GM18505 (cell line): ENCODE measurements around the gene ZNF10.

ENCODE experiments used
- ATAC-seq: cut with Tn5 transposase; IDR thresholded peaks from one replicate; pipeline ENCODE4 v1.9.1; 2021; ENCODE audit not compliant: unreplicated experiment
- POLR2A ChIP-seq: IDR thresholded peaks from 4 replicates; pipeline ENCODE4 v1.6.1; 2011; ENCODE audit warnings: borderline replicate concordance; ENCODE audit not compliant: insufficient read depth, insufficient read length; ENCODE audit errors: extremely low read depth

The ZNF10 gene

DNA sequence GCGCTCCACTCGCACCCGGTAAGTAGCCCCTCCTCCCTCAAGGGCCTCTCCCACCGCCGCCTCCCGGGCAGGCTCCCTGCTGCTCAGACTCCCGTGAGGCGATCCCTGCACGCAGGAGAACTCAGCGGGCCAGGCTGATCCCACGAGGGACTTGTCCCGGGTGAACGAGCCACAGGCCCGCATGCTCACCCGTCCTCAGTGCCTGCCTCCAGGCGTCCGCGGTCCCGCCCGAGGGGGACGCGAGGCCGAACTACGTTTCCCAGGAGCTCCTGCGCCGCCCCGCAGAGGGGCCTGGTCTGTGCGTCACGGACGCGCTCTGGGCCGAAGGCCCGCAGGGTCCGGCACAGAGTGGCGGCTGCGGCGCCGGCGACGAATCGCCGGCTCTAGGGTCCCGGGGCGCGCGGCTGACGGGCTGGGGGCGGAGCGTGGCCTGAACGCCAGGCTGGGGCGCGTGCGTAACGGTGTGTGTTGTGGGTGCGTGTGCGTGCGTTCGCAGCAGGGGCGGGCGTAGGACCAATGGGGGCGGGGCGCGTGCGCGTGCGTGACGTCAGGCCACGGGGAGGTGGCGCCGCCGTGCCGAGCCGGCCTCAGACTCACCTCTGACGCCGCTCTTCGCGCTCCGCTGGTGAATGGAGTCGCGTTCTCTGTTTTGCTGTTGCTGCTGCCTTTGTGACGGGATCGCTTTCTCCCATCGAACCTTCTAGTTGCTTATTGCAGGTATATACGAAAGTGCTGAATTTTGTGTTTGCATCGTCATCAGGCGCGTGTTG, at the start of gene ZNF10, which contains the start of gene ZNF891:
Gene ZNF10 (plus strand): TSS at position 590 of the 770 bp plus-strand sequence. CDS start 13,866 bp downstream, outside the sequence.
Gene ZNF891 (minus strand): TSS at position 237 of the 770 bp plus-strand sequence. CDS start 8,356 bp downstream, outside the sequence.
- peak; percentile 89 for TF ChIP-seq POLR2A
- ATAC-seq: peak; percentile 94

DNA sequence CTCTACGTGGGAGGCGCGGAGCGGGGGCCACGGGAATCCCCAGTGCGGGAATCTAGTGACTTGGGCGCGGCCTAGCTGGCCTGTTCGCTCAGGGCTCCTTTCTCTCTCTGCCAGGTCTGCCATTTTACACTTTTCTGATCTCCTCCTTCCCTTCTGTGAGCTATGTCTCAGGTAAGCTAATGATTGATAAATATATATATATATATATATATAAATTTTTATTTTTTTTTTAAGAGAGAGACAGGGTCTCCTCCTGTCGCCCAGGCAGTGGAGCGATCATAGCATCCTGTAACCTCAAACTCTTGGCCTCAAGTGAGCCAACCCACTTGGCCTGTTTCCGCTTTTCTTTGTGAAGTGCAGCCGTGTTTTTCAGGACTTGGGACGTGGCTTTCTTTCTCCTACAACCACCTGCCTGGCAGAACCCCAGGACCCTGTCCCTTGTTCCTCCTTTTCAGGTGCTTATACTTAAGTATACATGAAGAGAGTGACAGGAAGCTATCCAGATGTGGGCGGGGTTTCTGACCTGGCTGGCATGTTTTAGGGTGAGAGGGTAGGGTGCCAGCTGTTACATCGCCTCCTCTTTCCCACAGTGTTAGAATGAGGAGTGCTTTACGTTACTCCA, 49.2 kb upstream of the ZNF10 start:
- TF ChIP-seq POLR2A: no peak
- ATAC-seq: no peak

DNA sequence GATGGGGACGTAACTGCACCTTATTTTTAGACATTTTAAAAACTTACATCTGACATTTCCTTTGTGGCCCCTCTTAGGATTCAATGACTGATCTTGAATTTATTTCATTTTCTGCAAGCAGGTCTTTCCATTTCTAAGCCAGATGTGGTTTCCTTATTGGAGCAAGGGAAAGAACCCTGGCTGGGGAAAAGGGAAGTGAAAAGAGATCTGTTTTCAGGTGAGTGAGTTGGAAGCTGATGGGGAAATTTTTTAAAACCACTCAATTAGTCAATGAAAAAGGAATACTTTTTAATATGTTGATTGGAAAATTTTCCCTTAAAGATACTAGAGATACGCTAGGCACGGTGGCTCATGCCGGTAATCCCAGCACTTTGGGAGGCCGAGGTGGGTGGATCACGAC, 47.1 kb upstream of the ZNF10 start:
- TF ChIP-seq POLR2A: no peak
- no peak for ATAC-seq

DNA sequence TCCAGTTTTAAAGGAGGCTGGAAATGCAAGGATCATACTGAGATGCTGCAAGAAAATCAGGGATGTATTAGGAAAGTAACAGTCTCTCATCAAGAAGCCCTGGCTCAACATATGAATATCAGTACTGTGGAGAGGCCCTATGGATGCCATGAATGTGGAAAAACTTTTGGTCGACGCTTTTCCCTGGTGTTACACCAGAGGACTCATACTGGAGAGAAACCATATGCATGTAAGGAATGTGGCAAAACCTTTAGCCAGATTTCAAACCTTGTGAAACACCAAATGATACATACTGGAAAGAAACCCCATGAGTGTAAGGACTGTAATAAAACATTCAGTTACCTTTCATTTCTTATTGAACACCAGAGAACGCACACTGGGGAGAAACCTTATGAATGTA, 24.8 kb upstream of the ZNF10 start:
- no peak for TF ChIP-seq POLR2A
- no peak for ATAC-seq

DNA sequence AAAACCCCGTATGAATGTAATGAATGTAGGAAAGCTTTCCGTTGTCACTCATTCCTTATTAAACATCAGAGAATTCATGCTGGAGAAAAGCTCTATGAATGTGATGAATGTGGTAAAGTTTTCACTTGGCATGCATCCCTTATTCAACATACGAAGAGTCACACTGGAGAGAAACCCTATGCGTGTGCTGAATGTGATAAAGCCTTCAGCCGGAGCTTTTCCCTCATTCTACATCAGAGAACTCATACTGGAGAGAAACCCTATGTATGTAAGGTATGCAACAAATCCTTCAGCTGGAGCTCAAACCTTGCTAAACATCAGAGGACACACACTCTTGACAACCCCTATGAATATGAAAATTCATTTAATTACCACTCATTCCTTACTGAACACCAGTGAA, 24.2 kb upstream of the ZNF10 start:
- no peak for ATAC-seq

DNA sequence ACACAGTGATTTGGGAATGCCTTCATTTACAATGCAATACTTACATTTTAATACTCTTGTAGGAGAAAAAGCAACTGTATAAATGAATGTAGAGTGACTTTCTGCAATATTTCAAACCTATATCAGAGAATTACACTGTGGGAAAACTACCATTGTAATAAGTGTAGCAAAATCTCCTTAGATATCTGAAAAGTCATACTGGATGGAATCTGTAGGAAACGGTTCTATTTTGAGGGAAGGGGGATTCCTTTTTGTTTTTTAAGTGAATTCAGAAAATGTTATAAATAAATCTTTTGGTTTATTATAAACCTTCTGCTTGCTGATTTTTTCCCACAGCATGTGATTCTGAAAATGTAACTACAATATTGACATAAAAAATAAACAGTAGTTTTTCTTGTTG, 23.3 kb upstream of the ZNF10 start:
- no peak for TF ChIP-seq POLR2A

More for the DNA sequence above, 24.2 kb upstream of the ZNF10 start:
- no peak for TF ChIP-seq POLR2A

DNA sequence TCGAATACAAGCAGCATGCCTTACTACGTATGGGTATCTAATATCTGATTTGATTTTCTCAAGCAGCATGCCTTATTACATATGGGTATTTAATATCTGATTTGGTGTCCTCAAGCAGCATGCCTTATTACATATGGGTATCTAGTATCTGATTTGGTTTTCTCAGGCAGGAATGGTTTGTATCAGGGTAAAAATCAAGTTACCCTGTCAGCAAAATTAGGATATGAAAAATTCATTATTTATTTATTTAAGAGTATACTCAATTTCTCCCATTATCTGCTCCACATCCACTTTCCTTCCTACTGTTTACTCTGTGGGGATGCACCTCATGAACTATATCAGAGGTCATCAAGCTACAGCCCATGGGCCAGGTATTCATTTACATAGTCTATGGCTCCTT, 22.3 kb upstream of the ZNF10 start:
- ATAC-seq: no peak
- no peak for TF ChIP-seq POLR2A

More for the DNA sequence above, 23.3 kb upstream of the ZNF10 start:
- no peak for ATAC-seq

DNA sequence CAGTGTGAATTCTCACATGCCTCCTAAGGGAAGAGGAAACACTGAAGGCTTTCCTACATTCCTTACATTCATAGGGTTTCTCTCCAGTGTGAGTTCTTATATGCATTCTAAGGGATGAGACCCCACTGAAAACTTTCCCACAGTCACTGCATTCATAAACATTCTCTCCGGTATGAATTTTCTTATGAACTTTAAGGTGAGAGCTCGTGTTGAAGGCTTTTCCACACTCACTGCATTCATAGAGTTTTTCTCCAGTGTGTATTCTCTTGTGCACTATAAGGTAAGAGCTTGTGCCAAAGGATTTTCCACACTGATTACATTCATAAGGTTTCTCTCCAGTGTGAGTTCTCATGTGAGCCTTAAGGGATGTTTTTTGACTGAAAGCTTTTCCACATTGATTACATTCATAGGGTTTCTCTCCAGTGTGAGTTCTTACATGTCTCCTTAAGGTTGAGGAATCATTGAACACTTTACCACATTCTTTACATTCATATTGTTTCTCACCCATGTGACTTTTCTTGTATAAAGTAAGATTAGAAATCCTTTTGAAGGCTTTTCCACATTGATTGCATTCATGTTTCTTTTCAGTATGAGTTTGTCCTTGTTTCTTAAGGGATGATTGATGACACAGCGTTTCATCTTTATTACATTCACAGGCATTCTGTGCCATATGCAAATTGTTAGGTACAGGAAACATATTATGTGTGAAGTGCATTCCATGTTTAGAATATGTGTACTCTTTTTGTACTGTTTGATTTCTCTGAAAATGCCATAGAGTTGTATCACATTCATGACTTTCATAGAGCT, 9.8 kb upstream of the ZNF10 start:
- TF ChIP-seq POLR2A: no peak
- ATAC-seq: no peak

DNA sequence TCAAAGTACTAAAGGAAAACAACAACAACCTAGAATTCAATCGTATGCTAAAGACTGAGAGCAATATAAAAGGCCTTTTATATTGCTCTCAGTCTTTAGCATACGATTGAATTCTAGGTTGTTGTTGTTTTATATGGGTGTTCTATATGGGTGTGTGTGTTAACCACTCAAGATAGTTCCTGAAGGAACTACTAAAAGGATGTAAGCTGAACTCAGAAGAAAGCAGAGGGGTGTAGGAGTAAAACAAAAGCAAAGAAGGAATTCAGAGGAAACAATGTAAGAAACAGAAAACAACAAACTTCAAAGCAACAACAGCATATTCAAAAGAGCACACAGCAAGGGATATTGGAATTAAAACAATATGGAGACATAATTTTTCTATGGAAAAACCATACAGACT, 5.8 kb upstream of the ZNF10 start:
- TF ChIP-seq POLR2A: no peak

DNA sequence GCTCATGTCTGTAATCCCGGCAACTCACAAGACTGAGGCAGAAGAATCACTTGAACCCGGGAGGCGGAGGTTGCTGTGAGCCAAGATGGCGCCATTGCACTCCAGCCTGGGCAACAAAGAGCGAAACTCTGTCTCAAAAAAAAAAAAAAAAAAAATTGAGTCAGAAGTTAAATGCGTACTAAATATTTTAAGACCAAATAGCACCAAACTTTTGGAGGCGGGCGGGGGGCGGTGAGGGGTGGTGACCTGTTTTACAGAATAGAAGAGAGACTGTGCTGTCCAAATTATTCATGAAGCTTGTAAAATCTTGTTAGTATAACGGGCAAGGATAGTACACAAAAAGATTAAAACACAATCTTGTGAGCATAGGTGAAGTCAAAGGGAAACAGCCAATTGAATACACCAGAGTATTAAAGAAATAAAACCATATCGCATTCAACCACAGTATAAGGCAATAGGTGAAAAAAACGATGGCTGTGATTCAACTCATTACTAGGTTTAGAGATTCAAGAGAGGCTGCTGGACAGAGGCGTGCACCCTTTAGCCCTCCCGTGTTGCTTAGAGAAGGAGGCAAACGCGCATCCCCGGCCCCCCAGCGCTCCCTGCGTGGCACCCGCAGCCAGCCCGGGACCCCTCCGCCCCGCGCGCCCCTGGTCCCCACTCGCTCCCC, 924 bp upstream of the ZNF10 start:
- TF ChIP-seq POLR2A: no peak
- no peak for ATAC-seq

More for the DNA sequence above, 5.8 kb upstream of the ZNF10 start:
- ATAC-seq: no peak

DNA sequence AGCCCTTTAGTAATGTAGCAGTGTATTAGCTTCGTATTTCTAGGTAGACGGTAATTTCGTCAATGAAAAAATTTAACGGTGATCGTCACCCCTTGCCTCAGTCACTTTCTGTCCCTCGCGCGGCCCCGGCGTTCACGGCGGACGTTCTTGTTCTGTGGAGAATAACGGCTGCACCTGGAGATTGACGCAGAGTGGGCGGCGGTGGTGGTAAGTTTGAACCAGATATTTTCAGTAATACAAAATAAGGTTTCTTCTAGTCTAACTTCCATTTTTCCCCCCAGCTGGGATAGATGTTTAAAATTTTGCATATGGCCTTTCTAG, 341 bp downstream of the ZNF10 start:
- ATAC-seq: peak; percentile 2
- no peak for TF ChIP-seq POLR2A

DNA sequence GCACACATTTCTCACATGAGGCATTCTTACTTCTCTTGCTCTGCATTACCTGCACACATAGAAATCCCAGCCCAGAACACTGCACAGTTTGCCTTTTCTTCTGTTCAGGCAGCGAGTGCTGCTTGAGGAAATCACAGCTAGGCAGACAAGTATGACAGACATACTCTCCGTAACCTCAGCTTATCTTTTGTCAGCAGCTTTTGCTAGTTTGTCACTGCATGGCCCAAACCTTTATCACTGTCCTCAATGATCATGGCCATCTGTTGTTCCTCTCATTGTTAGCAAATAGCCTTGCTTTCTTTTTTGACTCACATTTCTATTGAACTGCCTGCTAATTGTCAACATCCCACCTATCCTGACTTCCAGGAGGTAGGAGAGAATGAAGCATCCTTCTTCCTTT, 5.3 kb downstream of the ZNF10 start:
- TF ChIP-seq POLR2A: no peak
- no peak for ATAC-seq

DNA sequence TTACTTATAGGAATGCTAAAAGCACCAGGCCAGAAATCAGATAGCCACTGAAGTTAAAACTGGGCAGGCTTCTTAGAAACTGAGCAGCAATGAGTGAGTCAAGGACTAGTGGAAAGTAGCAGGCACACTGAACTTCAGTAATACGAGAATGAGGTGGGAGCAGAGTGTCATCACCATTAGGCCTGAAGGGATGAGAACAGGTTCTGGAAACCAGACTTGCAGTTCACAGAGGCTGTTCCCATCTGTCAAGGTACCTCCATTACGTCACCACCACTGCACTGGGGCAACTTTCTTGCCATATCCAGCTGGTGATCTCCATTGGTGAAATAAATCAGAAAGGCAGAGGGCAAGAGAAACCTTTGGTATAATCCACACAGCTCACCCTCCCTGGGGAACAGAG, 15.6 kb downstream of the ZNF10 start:
- no peak for TF ChIP-seq POLR2A
- ATAC-seq: no peak

DNA sequence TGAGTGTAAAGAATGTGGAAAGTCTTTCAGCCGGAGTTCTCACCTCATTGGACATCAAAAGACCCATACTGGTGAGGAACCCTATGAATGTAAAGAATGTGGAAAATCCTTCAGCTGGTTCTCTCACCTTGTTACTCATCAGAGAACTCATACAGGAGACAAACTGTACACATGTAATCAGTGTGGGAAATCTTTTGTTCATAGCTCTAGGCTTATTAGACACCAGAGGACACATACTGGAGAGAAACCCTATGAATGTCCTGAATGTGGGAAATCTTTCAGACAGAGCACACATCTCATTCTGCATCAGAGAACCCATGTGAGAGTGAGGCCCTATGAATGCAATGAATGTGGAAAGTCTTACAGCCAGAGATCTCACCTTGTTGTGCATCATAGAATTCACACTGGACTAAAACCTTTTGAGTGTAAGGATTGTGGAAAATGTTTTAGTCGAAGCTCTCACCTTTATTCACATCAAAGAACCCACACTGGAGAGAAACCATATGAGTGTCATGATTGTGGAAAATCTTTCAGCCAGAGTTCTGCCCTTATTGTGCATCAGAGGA, 25.8 kb downstream of the ZNF10 start:
- no peak for TF ChIP-seq POLR2A
- ATAC-seq: no peak

DNA sequence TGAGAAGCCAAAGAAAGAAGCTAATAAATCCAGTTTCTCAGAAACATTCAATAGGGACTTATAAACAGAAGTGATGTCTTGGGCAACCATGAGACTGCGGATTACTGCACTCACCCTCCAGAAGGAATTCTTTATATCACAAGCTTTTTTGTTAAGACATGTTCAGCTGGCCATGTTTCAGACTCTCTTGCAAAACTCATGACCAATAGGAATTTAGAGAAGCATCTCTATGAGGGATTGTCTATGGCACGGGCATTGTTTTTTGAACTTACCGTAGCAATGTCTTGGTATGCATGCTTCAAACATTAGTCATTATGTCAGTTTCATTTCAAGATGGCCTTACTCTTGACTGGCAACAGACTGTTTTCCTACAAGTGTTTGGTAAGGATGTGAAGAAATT, 35.3 kb downstream of the ZNF10 start:
- ATAC-seq: no peak
- TF ChIP-seq POLR2A: no peak
